ENCODE data around the gene WASF2.
"Not testable (repeated sequence)": the region's sequence is repeated elsewhere in the genome, so short reads cannot be mapped to it uniquely, and the experiment has no call there.

The WASF2 gene

GRCh38 chr1:27521336-27521831, 31.4 kb upstream of the WASF2 start:
- DNase-seq: peak; percentile 87

- DNase-seq: peak; percentile 63
Observed at GRCh38 chr1:27520651-27521050, 30.7 kb upstream of the WASF2 start.

GRCh38 chr1:27519331-27520258, 29.6 kb upstream of the WASF2 start:
- no peak for DNase-seq

DNA sequence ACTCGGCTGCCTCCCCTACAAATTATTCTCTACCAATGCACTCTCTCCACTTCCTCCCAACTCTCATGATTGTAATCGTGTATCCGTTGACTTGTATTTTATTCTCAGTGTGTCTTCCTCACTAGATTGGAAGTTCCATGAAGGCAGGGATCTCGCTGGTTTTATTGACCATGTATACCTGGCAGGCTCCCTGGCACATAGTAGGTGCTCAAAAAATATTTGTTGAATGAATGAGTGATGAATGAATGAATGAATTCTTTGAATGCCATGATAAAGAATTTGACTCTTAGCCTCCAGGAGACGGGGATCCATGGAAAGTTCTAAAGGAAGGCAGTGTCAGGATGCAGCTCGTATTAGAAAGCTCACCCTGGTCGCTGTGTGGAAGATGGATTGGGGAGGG, 28.8 kb upstream of the WASF2 start:
- DNase-seq: no peak

DNA sequence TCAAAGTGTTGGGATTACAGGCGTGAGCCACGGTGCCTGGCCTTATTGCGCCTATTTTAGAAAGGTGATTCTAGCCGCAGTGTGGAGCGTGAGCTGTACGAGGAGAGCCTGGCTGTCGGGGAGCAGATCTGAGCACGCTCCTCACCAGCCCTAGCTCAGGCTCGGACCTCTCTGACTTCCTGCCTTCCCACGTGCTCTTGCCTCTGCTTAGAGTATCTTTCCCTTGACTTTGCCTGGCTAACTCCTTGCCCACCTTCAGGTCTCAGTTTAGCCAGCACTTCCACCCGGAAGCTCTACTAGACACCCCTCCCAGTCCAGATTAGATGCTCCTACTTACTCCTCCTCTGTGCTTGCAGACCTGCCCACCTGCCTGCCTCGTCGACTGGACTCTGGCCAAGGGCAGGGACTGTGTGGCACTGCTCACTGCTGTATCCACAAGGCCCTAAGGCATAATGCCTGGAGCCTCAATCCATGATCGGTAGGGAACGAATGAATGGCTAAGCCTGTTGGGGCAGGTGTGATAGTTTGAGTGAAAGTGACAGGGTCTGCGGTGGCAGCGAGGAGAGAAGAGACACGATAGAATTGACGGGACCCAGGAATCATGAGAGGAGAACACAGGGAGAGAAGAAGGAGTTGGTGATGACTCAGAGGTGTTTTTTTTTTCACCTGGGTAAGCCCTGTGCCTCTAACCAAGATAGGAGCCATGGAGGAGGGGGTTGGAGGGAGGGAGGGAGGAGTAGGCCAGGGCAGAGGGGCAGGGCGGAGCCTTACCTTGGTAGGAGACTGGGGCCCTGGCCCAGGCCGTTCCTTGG, 28.1 kb upstream of the WASF2 start:
- peak; percentile 63 for DNase-seq

DNA sequence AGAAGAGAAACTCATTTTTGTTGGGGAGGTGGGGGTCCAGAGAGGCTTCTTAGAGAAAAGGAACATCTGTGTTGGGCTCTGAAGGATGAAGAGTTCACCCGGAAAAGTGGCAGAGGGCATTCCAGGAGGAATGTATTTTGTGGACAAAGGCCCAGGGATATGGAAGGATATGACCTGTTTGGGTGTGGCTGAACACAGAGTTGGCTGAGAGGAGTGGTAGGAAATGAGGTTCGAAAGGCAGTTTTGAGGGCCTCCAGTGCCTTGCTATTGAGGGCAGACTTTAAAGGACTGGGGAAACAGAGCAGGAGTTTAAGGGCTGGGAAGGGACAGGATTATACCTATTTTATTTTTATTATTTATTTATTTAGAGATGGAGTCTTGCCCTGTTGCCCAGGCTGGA, 27.3 kb upstream of the WASF2 start:
- no peak for DNase-seq

- DNase-seq: no peak
Observed at GRCh38 chr1:27515626-27516025, 25.7 kb upstream of the WASF2 start.

GRCh38 chr1:27513958-27514357, 24.0 kb upstream of the WASF2 start:
- no peak for DNase-seq

GRCh38 chr1:27513528-27513927, 23.6 kb upstream of the WASF2 start:
- DNase-seq: no peak

DNA sequence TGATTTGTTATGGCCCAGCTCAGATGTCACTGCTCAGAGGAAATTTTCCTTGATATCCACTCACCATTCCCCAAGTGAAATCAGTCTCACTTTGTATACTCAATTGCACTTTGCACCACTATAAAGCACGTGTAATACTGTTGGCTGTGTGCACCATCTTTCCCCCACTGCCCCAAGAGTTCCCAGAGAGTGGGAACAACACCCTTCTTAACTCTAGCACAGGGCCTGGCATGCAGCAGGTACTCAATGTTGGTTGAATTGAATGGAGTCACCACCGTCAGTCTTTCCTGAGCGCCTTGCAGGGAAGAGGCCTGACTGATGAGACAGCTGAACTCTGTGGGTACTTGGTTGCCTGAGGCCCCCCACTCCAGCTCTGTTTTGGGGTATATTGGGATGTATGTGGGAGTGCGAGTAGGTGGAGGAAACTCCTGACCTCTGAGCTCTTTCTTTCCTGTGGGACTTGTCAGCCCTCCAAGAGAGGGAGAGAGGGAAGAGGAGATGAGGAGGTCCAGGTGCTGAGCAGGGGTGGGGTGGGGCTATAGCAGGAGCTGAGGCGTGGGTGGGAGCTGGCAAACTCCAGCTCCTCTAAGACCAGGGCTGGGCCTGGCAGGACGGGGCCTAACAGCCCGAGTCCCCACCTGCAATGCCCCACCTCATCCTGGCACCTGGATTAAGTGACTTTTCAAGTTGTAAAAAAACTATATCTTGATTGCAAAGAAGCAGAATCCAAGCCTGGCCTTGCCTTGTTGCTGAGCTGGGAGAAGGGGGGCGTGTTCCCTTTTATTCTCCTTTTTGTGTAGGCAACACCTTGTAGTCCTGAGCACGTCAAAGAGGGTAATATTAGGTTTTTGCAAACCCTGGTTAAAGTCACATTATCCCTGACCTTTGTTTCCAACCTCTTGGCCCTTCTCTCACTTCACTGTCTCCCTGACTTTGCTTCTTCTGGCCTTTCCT, 19.4 kb upstream of the WASF2 start:
- DNase-seq: no peak

DNA sequence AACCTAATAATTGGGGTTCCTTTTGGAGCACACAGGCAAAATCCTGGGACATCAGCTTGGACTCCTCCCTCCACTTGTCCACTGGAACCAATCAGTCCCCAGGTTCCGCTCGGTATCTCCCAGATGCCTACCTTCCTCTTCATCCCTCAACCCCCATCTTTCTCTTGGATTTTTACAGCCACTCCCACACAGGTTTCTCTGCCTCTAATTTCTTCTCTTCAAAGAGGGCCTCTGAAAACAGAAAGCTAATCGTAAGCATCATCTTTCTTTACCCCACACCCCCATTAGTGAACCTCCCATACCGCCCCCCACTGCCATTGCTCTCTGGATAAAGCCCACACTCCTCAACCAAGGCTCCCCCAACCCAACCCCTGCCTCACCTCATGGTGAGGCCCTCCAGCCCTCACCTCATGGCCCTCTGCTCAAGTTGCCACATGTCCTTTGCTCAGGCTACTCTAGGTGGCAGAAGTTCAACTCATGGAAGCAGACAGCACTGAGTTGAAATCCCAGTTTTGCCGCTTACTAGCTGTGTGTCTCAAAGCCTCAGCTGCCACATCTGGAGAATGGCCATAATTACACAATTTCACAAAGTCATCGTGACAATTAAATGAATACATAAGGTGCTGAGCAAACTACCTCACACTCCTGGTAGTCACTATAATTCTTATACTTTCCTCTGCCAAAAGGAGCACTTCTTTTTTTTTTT, 18.1 kb upstream of the WASF2 start:
- DNase-seq: no peak

- DNase-seq: no peak
Observed at GRCh38 chr1:27506703-27507102, 16.7 kb upstream of the WASF2 start.

DNA sequence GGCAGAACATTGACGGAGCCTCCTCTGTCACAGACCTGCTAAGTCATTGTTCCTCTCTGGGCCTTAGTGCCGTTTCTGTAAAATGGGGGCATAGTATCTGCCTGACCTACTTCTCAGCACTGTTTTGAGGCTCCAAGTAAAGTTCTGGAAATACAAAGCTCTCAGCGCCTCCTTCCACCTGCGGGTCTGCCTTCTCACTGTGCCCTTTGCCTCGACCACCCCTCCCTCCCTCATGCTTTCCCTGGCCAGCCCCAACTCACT, 15.4 kb upstream of the WASF2 start:
- no peak for DNase-seq

GRCh38 chr1:27504588-27505419, 14.8 kb upstream of the WASF2 start:
- no peak for DNase-seq

DNA sequence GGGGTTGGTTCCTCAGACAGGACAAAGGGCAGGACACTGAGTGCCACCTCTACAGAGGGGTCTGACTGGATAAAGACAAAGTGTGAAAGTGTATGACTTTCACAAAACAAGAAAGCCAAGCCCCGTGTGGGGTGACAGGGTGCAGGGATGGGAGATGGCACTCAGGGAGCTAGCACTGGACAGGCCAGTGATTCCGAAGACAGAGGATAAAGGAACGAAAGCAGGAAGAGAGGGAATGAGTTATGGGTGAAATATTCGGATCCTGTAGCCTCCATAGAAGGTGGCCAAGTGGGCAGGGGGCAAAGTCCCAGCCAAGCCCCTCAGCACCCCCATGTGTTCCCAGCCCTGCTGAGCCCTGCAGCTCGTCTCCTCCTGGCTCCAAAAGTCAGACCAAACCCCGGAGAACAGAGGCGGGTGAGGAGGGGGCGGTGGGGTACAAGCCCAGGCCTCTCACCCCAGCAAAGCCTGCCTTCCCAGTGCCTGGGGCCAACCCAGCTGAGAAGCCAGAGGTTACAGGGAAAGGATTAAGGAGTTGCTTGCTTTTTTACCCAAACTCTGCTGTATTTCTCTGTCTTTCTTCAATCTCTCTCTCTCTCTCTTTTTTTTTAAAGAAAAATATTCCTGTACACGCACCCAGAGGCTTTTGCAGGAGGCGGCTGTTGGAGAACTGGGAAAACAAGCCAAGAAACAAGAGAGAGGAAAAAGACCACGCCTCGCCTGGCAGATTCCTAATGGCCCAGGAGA, 14.0 kb upstream of the WASF2 start:
- no peak for DNase-seq

DNA sequence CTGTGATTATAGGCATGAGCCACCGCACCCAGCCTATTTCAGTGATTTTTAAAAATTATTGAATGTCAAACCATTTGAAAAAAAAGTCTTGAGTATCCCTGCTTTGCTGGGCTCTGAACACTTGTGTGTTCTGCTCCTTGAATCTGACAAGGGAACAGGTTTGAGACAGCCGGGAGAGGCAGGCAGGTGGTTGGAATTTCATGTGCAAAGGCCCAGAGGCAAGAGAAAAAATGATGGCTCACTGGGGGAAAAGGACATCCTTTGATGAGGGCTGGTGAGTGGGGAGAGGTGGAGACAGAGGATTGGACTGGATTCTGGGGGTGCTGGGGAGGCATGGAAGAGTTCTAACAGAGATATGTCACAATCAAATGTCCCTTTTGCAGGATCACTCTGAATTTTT, 13.1 kb upstream of the WASF2 start:
- DNase-seq: no peak

- DNase-seq: not testable (repeated sequence)
Observed at GRCh38 chr1:27501159-27501558, 11.2 kb upstream of the WASF2 start.

GRCh38 chr1:27499142-27499541, 9.2 kb upstream of the WASF2 start:
- no peak for DNase-seq

- DNase-seq: no peak
Observed at GRCh38 chr1:27496604-27497155, 6.7 kb upstream of the WASF2 start.

- no peak for DNase-seq
Observed at GRCh38 chr1:27492796-27493195, 2.8 kb upstream of the WASF2 start.
